ENCODE results near the gene SPAM1.

The SPAM1 gene, protein sequence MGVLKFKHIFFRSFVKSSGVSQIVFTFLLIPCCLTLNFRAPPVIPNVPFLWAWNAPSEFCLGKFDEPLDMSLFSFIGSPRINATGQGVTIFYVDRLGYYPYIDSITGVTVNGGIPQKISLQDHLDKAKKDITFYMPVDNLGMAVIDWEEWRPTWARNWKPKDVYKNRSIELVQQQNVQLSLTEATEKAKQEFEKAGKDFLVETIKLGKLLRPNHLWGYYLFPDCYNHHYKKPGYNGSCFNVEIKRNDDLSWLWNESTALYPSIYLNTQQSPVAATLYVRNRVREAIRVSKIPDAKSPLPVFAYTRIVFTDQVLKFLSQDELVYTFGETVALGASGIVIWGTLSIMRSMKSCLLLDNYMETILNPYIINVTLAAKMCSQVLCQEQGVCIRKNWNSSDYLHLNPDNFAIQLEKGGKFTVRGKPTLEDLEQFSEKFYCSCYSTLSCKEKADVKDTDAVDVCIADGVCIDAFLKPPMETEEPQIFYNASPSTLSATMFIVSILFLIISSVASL

GRCh38 chr7:123924941-123925340 lies at the start of gene SPAM1:
SPAM1 (plus strand) TSS chr7:123925241; CDS start chr7:123953571, 28,330 bp downstream.
- H4K20me1 ChIP-seq (ENCODE audit: control insufficient read depth, insufficient read depth, low read depth, low read length): no peaks in the 10 kb centered on the region
- no peaks in the 10 kb centered on the region for H3F3A ChIP-seq (ENCODE audit: control insufficient read depth, insufficient read depth)
- no peak within 1 kb of the TSS for H3K4me3 ChIP-seq (ENCODE audit: low read length)
- H3K9me3 ChIP-seq (ENCODE audit: control insufficient read depth, insufficient read depth, low read length): no peaks in the 10 kb centered on the region
- no peaks in the 10 kb centered on the region for H3K9me2 ChIP-seq (replicated peaks; ENCODE audit: control insufficient read depth, low read length)
- TF ChIP-seq, protein P1, sequence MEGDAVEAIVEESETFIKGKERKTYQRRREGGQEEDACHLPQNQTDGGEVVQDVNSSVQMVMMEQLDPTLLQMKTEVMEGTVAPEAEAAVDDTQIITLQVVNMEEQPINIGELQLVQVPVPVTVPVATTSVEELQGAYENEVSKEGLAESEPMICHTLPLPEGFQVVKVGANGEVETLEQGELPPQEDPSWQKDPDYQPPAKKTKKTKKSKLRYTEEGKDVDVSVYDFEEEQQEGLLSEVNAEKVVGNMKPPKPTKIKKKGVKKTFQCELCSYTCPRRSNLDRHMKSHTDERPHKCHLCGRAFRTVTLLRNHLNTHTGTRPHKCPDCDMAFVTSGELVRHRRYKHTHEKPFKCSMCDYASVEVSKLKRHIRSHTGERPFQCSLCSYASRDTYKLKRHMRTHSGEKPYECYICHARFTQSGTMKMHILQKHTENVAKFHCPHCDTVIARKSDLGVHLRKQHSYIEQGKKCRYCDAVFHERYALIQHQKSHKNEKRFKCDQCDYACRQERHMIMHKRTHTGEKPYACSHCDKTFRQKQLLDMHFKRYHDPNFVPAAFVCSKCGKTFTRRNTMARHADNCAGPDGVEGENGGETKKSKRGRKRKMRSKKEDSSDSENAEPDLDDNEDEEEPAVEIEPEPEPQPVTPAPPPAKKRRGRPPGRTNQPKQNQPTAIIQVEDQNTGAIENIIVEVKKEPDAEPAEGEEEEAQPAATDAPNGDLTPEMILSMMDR (IDR thresholded peaks at IDR 0.05; ENCODE audit: low read depth, low read length, poor library complexity, severe bottlenecking): no peak
- no peak for TF ChIP-seq EZH2phosphoT487 (IDR thresholded peaks at IDR 0.05; ENCODE audit: borderline replicate concordance, low read length)
- H3K79me2 ChIP-seq (ENCODE audit: control insufficient read depth, low read length): no peaks in the 10 kb centered on the region
- H3K27me3 ChIP-seq (ENCODE audit: control insufficient read depth, low read length): no peaks in the 10 kb centered on the region
- no peaks in the 10 kb centered on the region for H3K4me1 ChIP-seq (ENCODE audit: control insufficient read depth, low read length)
- no peaks in the 10 kb centered on the region for H3K36me3 ChIP-seq (ENCODE audit: control insufficient read depth, low read length)
- H3K27ac ChIP-seq (ENCODE audit: low read depth, low read length): no peak within 1 kb of the TSS
- H3K4me2 ChIP-seq (ENCODE audit: low read length): no peak within 1 kb of the TSS

DNA sequence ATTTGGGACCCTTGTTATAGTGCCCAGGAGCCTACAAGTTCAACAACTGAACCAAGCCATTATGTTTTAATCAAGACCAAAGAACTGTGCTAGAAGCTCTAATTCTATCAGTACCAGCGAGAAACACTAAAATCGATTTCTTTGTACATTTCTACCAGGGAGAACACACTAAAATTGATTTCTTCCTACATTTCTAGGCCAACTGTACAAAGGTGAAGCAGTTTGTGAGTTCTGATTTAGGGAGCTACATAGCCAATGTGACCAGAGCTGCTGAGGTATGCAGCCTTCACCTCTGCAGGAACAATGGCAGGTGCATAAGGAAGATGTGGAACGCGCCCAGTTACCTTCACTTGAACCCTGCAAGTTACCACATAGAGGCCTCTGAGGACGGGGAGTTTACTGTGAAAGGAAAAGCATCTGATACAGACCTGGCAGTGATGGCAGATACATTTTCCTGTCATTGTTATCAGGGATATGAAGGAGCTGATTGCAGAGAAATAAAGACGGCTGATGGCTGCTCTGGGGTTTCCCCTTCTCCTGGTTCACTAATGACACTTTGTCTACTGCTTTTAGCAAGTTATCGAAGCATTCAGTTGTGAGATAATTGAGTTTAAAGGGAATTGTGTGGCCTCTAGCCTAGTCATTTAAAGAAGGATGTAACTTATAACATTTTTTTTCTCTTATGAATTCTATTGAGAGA lies 48.3 kb upstream of the SPAM1 start:
- Histone ChIP-seq H3K4me3 (ENCODE audit: low read length) (no peak overlapping the region), H3K4me1 (ENCODE audit: control insufficient read depth, low read length) (no peaks in the 10 kb centered on the region), H3K36me3 (ENCODE audit: control insufficient read depth, low read length) (no peaks in the 10 kb centered on the region), H3K27ac (ENCODE audit: low read depth, low read length) (no peak overlapping the region), H3F3A (ENCODE audit: control insufficient read depth, insufficient read depth) (no peaks in the 10 kb centered on the region), H3K79me2 (ENCODE audit: control insufficient read depth, low read length) (no peaks in the 10 kb centered on the region), H4K20me1 (ENCODE audit: control insufficient read depth, insufficient read depth, low read depth, low read length) (no peaks in the 10 kb centered on the region), H3K9me3 (ENCODE audit: control insufficient read depth, insufficient read depth, low read length) (no peaks in the 10 kb centered on the region), H3K4me2 (ENCODE audit: low read length) (no peak overlapping the region), H3K9me2 (replicated peaks; ENCODE audit: control insufficient read depth, low read length) (no peaks in the 10 kb centered on the region), H3K27me3 (ENCODE audit: control insufficient read depth, low read length) (peaks cover 6% of the 10 kb centered on the region; the same call in 1 of the 2 replicates)
- TF ChIP-seq, protein P1 (IDR thresholded peaks at IDR 0.05; ENCODE audit: low read depth, low read length, poor library complexity, severe bottlenecking): no peak
- no peak for TF ChIP-seq EZH2phosphoT487 (IDR thresholded peaks at IDR 0.05; ENCODE audit: borderline replicate concordance, low read length)

- Histone ChIP-seq H3K9me3 (ENCODE audit: control insufficient read depth, insufficient read depth, low read length) (no peaks in the 10 kb centered on the region), H3F3A (ENCODE audit: control insufficient read depth, insufficient read depth) (no peaks in the 10 kb centered on the region), H3K36me3 (ENCODE audit: control insufficient read depth, low read length) (no peaks in the 10 kb centered on the region), H3K27me3 (ENCODE audit: control insufficient read depth, low read length) (no peaks in the 10 kb centered on the region), H3K27ac (ENCODE audit: low read depth, low read length) (no peak overlapping the region), H3K4me1 (ENCODE audit: control insufficient read depth, low read length) (no peaks in the 10 kb centered on the region), H3K4me2 (ENCODE audit: low read length) (no peak overlapping the region), H4K20me1 (ENCODE audit: control insufficient read depth, insufficient read depth, low read depth, low read length) (no peaks in the 10 kb centered on the region), H3K79me2 (ENCODE audit: control insufficient read depth, low read length) (no peaks in the 10 kb centered on the region), H3K9me2 (replicated peaks; ENCODE audit: control insufficient read depth, low read length) (no peaks in the 10 kb centered on the region), H3K4me3 (ENCODE audit: low read length) (no peak overlapping the region)
- TF ChIP-seq EZH2phosphoT487 (IDR thresholded peaks at IDR 0.05; ENCODE audit: borderline replicate concordance, low read length): no peak
- TF ChIP-seq, protein P1 (IDR thresholded peaks at IDR 0.05; ENCODE audit: low read depth, low read length, poor library complexity, severe bottlenecking): no peak
Measured at GRCh38 chr7:123879628-123880027, 45.4 kb upstream of the SPAM1 start.
